Astrocyte of the cerebellum (primary cell): ENCODE results near the gene KCNB1.

Source experiments
- DNase-seq: peaks from one replicate; pipeline ENCODE4 v3.0.0-alpha.2; 2011; ENCODE audit warnings: low read depth
- H3K4me3 ChIP-seq: 2 replicates; pipeline ENCODE4 v1.5.1; 2011; ENCODE audit warnings: mild to moderate bottlenecking, low read depth, low read length, moderate library complexity
- CTCF ChIP-seq: IDR thresholded peaks from 2 replicates; pipeline ENCODE4 v1.5.1; 2012; ENCODE audit warnings: low read length, low read depth, moderate library complexity, mild to moderate bottlenecking; ENCODE audit errors: missing control alignments
- in situ Hi-C: cut with HindIII; loops from 2 replicates; pipeline ENCODE4 v1.10.0; 2017; ENCODE audit warnings: low sequenced_read_pairs

Gene KCNB1

GRCh38 chr20:49392745-49393144, 89.7 kb downstream of the KCNB1 start:
- in situ Hi-C loops, result no loop called here
- DNase-seq, result no peak
- no peak for TF ChIP-seq CTCF
- no peak overlapping the region for H3K4me3 ChIP-seq

- DNase-seq, result no peak
These were observed 90.8 kb downstream of the KCNB1 start for GRCh38 chr20:49391404-49392245.

GRCh38 chr20:49389854-49390253, 92.6 kb downstream of the KCNB1 start:
- DNase-seq, result no peak
- in situ Hi-C loops, result no loop called here
- TF ChIP-seq CTCF, result no peak
- H3K4me3 ChIP-seq, result no peak overlapping the region

More at GRCh38 chr20:49391404-49392245, 90.8 kb downstream of the KCNB1 start:
- TF ChIP-seq CTCF, result no peak
- in situ Hi-C loops, result no loop called here
- no peak overlapping the region for H3K4me3 ChIP-seq

GRCh38 chr20:49388744-49389143, 93.7 kb downstream of the KCNB1 start:
- H3K4me3 ChIP-seq, result no peak overlapping the region
- no peak for TF ChIP-seq CTCF
- in situ Hi-C loops, result no loop called here
- no peak for DNase-seq

GRCh38 chr20:49387581-49387939, 94.9 kb downstream of the KCNB1 start:
- TF ChIP-seq CTCF, result no peak
- no peak for DNase-seq
- H3K4me3 ChIP-seq, result no peak overlapping the region
- in situ Hi-C loops, result no loop called here

GRCh38 chr20:49386848-49387580, 95.5 kb downstream of the KCNB1 start:
- in situ Hi-C loops, result no loop called here
- no peak overlapping the region for H3K4me3 ChIP-seq
- DNase-seq, result no peak
- no peak for TF ChIP-seq CTCF
